ENCODE data around the gene IMPDH1.

Gene IMPDH1

DNA sequence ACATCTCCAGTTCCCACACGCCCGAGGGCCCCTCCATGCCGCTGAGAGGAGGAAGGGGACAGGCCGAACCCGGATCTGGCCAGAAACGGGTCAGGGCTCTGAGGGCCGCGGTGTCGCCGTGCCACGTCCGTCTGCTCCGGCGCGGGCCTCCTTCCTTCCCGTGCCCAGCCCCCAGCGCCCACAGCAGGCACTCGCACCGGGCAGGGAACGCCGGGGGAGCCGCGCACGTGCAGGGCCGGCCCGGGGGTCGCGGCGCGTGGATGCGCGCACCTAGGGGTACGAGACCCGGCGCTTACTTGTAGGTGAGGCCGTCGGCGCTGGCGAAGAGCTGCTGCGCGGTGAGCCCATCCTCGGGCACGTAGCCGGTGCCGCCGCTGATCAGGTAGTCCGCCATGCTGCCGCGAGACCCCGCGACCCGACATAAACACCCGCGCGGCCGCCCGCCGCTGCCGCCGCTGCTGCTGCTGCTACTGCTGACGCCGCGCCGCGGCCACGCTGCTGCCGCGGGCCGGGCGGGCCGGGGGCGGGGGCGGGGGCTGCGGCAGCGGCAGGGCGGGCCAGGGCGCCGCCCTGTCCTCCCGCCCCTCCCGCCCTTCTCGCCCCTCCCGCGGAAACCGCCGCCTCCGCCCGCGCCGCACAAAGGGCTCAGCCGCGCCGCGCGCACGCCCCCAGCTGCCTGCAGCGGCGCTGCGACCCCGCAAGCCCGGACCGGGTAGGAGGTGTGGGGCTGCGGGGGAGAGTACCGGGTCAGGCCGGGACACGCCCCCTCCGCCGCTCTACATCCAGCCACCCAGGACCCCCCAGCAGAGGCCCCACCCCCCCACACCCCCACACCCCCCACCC is 4.1 kb downstream of the IMPDH1 start:
- DNase-seq (ENCODE audit: low read depth in 2 of 2): no peak

DNA sequence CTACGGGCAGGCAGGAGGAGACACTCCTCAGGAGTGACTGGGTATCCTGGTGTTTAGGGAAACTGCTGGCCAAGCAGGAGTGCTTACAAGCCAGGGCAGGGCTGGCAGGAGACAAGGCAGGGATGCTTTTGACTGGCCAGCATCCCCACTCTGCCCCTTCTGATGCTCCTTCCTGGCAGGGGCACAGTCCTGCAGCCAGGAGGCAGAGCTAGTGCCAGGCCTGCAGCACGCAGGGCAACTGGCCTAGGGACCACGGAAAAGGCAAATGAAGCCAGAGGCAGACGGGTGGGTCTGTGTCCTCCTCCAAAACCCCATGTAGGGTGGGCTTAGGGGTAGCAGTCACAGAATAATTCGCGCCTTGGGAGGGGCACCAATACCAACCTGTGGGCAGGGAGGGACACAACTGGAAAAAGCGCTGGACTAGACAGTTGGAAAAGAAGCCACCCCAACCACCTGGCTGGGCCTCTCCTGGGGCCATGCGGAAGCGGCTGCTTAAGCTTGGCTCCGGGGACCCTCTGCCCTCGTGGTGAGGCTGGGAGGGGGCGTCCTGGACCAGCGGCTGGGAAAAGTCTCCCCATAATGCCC is 4.8 kb downstream of the IMPDH1 start:
- no peak for DNase-seq (ENCODE audit: low read depth in 2 of 2)

DNA sequence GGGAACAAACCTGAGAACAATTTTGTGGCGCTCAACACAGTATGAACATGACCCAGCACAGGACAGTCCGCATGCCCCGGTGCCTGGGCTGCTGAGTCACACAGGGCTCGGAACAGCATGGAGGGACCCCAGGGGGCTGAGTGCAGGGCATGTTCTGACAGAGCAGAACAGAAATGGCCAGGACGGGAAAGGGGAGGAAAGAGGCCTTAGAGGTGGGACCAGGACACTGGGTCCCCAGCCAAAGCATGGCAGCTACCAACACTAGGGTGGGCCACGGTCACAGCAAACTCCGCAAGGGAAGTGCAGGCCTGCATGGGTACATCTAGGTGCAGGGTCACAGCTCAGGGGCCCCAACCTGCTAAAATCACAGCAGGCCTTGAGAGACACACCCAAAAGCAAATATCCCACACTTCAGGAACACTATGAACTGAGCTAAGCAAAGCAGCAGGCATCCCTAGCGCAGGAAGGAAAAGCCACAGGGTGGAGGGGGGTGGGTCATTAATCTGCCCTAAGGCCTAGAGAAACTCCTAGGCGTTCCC is 5.6 kb downstream of the IMPDH1 start:
- no peak for DNase-seq (ENCODE audit: low read depth in 2 of 2)

DNA sequence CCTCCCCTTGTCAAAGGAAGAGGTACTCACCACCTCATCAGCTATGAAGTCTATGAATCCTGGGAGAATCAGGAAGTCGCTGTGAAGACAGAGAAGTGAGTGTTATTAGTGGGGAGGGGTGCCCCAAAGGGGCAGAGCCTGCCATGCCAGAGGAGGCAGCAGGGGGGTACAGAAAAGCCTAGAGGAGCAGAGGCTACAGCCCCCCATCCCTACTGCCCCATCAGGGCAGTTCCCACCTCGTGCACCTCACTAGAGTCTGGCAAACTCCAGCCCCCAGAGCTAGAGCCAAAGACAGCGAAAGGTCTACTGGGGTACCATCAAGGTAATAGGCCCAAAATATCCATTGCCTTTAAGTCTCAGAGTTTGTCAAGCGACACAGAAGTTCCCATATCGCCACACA is 6.1 kb downstream of the IMPDH1 start:
- no peak for DNase-seq (ENCODE audit: low read depth in 2 of 2)

DNA sequence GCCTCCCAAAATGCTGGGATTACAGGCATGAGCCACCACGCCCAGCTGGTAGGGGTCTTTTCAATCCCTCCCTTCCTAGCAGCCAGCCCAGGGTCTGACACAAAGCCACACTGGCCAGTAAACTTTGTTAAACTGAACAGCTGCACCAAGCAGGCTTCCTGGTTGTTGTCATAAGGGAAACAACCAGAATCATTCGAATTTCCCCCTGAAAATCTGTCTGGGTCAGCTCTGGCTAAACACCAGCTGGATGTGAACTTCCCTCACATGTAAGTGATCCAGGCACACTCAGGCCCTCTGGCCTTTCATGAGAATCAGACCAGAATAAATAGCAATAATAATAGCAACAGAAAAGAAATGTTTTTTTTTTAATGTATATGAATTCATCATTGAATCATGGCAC is 7.4 kb downstream of the IMPDH1 start:
- no peak for DNase-seq (ENCODE audit: low read depth in 2 of 2)

DNA sequence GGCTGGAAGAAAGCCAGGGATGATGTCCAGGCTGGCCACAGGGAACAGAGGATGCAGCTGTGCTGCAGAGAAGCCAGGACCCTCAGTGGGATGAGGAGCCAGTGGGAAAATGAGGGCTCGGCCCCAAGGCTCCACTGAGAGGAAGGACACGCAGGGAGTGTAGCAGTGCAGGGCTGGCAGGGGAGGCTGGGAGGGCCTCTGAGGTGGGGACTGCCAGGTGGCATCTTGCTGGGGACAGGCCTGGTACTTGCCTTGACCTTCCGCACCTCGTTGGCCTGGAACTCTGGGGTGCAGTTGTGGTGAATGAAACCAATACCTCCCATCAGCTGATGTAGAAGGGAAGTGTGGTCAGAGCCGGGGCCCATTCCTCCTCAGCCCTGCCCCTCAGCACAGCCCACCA is 9.2 kb downstream of the IMPDH1 start:
- no peak for DNase-seq (ENCODE audit: low read depth in 2 of 2)

DNA sequence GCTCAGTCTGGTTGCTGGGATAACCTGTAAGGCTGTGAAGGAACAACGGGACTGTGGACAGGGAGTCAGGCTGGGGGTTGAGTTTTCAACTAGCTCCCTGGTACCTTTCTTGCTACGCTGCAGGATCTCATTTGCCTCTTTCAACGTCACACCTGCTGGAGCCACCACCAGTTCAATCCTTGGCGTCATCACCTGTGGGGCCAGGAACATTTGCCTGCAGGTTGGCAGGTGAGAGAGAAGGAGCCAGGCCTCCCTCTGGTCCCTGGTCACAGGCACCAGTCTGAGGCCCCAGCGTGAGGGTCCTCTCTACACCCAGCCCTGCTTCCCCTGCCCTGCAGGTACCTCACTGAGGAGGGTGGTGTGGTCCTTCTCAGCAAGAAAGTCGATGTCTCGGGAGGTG is 9.8 kb downstream of the IMPDH1 start:
- DNase-seq (ENCODE audit: low read depth in 2 of 2): no peak

DNA sequence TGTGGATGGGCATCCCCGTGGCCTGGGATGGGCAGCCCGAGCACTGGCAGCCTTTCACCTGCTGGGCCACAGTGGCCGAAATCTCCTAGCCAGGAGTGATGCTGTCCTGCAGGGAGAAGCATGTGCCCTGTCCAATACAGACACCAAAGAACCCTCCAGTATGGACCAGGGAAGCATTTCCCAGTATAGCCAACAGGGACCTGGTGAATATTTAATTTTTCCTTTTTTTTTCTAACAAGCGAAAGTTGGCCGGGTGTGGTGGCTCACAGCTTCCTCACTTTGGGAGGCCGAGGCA is 11.0 kb downstream of the IMPDH1 start:
- DNase-seq (ENCODE audit: low read depth in 2 of 2): no peak

DNA sequence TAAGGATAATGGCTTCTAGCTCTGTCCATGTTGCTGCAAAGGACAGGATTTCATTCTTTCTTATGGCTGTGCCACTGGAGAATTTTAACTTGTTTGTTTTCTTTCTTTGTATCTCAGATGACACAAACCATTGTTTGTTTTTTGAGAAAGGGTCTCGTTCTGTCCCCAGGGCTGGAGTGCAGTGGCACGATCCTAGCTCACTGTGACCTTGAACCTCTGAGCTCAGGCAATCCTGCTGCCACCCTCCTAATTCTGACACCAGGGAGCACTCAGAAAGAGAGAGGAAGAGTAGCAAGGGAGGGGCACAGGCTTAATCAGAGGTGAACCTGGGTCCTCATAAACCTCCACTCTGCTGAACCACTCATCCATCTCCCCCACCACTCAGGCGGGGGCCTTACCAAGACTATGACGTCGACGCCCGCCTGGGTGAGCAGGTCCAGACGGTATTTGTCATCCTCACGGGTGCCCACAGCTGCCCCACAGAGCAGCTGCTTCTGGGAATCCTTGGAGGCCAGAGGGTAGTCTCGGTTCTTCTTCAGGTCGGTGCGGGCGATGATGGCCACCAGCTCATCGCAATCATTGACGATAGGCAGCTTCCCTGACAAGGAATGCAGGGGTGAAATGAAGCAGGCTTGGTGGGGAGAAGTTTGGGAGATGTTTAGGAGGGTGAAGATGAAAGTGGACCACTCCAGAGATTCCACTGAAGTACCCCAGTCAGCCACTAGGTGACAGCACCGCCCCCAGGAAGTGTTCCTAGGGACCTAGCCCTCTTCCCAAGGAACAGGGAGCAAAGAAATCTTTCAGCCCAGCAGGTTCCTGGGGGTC is 11.6 kb downstream of the IMPDH1 start:
- DNase-seq (ENCODE audit: low read depth in 2 of 2): no peak

DNA sequence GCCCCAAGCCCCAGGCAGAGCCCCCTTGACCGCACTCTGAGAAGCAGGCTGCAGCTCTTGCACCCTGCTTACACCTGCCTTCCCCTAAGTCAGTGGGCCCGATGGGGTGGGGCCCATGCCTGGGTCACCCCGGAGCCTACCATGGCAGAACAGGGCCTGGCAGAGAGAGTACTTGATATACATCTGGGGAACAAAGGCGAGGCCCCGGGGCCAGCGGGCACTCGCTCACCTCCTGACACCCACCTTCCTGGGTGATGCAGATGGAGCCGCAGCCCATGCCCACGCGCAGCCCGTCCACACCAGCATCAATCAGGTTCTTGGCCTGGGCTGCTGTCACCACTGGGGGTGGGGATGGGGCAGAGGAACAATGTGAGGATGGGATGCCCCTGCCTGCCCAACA is 13.4 kb downstream of the IMPDH1 start:
- DNase-seq (ENCODE audit: low read depth in 2 of 2): no peak

DNA sequence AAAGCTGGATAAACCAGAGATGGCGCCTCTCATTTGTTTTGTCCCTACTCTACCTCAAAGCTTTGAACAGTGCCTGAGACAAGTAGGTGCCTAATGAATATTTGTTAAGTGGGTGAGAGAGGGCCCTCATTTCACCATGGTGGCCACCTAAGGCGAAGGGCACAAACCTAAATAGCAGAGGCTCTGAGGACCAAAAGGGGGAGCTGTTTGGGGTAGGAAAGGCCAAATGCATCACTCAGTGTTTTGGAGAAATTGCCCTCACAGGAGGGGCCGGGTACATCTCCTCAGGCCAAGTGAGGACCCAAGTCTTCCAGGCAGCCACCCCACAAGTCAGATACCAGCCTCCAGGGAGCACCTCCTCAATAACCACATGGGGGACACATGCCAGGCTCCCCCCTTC is 14.0 kb downstream of the IMPDH1 start:
- no peak for DNase-seq (ENCODE audit: low read depth in 2 of 2)

DNA sequence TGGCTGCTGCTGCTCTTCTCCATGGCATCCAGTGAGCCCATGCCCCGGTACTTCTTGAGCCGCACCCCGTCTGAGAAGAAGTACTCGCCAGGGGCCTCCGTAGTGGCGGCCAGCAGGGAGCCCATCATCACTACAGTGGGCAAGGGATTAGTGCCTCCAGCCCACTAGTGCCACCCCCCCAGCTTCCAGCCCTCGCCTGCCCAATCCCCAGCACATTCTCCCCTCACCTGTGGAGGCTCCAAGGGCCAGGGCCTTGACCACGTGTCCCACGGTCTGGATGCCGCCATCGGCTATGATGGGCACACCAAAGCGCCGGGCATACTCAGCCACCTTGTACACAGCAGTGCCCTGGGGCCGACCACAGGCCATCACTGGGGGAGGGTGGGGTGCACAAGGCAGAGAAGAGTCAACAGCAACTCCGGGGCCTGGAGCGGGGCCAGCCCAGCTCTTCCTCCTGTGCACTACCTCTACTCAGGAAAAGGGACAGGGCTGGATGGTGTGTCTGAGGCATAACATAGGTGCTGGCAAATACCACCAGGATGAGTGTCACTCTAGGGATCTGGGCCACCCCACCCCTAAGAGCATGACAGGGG is 14.8 kb downstream of the IMPDH1 start:
- DNase-seq (ENCODE audit: low read depth in 2 of 2): no peak

DNA sequence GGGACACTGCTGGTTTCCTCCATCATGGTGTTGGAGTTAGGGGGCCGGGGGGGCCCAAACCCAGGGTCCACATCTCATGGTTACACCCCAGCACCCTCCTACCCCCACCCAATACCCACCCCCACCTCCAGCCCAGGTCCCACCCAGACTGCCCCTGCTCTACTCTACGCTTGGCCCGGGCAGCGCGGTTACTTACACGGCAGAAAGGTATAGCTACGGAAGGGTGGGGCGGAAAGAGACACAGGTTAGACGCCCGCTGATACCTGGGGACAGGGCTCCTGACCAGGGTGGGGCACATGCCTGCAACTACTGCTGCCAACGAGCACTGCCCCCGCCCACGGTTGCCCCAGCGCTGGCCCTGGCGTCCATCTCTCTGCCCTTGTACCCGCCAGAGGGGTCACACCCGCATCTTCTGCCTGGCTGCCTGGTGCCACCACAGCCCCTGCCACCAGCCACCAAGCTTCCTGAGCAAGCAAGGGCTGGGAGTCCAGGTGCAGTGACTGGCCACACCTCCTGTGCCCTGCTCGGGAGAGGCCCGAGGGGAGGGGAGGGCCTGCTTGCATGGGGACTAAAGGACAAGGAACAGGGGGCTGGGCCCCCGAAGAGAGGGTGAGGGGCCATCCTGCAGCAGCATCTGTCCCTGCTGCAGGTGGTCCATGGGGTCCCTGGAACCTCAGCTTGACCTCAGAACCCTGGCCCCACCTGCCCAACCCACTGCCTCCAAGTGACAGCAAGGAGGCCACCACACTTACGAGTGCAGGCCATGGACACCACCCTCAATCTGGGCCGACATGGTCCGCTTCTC is 16.1 kb downstream of the IMPDH1 start:
- DNase-seq (ENCODE audit: low read depth in 2 of 2): no peak

DNA sequence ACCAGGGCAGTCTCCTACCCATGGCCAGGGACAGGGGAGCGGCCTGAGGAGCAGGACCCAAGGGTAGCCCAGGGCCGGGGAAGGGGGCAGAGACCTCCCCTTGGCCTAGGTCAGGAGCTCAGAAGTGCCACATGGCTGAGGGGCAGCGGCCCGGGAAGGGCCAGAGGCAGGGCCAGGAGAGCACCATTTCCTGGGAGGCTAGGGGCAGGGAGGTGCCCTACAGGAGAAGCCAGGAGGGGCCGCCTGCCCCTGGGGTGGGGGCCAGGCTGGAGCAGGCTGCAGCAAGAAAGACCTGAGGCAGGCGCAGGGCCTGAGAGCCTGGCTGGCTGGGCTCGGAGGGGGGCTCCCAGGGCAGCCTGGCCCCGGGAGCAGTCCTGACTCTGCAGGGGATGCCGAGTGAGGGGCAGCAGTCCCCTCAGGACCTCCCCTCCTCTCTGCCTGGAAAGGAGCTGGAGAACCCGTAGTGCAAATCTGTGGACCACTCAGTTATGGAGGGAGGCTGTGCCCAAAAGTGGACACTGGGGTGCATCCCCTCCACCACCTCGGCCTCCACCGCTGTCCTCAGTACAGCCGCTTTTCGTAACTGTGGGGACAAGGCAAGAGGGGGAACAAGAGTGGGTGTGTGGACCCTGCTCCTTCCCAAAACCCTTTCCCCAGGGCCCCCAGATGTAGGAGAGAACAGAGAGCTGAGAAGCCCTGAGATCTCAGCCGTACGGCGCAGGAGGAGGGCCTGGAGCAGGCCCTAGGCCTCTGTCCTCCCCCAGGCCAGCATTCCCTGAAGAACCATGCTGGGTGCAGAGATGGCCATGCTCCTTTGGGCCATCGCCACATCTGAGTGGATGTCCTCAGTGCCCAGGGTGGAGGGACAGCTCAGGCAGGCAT is 17.1 kb downstream of the IMPDH1 start:
- DNase-seq (ENCODE audit: low read depth in 2 of 2): no peak

DNA sequence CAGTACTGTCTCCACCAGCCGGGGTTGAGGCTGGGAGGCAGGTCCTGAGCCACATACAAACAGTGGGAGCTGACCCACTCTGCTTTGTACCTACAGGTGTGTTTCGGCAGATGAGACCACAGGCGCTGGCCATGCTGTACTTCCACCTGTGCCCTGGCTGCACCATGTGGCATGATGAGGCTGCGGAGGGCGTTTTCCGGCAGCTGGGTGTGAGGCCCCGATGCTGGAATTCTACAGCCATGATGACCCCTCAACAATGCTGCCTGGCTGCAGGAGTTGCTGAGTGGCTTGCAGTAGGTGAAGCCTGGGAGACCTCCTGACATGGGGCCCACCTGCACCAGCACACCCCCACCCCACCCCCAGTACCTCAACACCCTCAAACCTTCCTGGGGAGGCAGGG is 18.0 kb downstream of the IMPDH1 start:
- no peak for DNase-seq (ENCODE audit: low read depth in 2 of 2)

DNA sequence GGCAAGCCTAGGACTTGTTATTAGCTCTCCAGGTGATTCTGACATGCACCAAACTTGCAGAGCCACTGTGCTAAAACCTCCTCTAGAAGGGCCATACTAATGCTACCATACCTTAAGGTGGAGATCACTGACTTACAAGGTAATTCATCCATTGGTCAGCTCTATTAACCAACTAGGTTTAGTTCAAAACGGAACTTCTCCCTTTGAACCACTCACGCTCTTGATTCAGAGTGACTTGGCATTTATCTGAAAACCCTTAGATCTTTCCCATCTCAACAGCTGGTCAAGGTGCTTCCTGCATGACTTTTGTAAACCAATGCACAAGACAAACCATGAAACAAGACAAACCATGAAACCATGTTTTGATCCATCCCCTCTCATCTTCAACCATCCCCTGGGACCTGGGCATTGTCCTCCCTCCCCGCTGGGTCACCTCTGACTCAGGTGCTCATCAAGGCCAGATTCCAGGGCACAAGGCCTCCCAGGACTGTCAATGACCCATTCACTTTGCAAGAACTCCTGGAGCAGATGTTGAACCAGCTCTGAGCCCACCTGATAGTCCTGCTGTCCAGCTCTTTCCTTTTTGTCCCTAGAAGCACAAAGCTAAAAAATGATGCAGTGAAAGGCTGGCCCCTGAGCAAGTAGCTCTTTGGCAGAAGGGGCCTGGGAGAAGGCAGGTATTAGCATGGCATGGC is 18.8 kb downstream of the IMPDH1 start:
- DNase-seq (ENCODE audit: low read depth in 2 of 2): no peak

DNA sequence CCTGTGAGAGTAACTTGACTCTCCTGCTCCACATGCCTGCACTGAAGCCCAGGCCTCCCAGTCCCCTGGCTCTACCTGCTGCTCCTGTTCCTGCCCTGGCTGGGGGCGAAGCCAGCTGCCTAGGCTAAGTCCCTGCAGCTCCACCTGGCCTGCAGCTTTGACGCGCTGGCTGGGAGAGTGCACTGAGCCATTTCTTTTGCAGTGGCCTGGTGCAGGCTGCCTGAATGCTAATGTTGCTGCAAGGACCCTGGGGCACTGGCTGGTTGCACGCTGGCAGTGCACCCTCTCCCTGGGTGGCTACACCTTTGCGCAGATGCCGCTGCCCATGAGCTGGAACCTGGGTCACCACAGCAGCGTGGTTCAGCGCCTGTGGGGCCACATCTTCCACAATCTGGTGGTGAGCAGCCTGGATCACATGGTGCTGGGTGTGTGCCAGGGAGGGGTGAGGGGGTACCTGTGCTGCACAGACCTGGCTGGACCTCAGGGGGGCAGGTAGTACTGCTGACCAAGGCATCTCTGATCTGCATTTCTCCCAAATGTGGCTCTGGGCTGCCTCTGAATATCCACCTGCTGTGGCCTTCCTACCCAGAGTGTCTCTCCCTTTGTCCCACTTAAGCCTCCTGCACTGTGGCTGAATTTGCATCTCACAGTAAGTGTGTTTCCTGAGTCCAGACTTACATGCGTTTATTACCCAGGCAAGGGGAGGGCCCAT is 20.0 kb downstream of the IMPDH1 start:
- DNase-seq (ENCODE audit: low read depth in 2 of 2): no peak

DNA sequence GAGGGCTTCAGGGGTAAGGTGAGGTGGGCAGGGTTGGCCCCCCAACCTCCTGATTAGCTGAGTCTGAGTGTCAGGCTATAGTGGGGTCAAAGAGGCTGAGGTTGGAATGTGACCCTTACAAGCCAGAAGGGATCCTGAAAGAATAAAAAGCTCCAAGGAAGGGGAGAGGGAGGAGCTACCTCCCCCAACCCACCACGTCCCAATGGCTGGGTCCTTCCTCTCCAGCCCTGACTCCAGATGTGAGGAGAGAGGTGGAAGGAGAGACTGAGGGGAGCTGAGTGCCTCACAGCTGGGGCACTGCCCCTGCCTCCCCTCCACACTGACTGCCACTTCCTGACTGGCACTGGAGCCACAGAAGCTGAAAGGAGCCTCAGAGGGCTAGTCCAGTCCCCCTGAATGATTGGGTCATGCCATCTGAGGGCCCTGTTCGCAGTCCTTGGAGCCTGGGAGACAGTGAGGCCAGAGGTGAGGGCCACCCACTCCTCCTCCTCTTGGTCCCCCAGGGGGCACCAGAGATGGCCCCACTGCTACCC is 20.6 kb downstream of the IMPDH1 start:
- no peak for DNase-seq (ENCODE audit: low read depth in 2 of 2)

DNA sequence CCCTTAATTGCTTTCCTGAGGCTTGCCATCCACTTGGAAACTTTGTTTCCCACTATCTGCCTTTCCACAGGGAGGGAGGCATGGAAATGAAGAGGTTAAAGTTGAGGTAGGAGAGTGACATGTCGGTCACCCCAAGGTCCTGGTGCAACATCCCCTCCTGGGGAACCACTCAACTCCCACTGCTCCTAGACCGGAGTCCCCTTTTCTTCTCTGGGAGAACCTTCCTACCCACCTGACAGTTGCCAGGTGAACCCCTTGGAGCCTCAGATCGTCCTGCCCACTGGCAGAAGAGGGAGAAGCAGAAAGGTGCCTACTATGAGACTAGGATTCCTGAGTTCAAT is 21.7 kb downstream of the IMPDH1 start:
- DNase-seq (ENCODE audit: low read depth in 2 of 2): no peak

All from fibroblast of skin of left biceps (primary cell).